ENCODE results near the gene SLC35F2. TPM values are rescaled to one million over a fixed set of nuclear protein-coding genes. Genes with fewer than 3 reads are reported as not detected.

Gene SLC35F2
- total and polyA plus RNA-seq, 2 of the 4 experiments (the other 2 are of a cell fraction): 4.9 to 15.4 TPM

DNA sequence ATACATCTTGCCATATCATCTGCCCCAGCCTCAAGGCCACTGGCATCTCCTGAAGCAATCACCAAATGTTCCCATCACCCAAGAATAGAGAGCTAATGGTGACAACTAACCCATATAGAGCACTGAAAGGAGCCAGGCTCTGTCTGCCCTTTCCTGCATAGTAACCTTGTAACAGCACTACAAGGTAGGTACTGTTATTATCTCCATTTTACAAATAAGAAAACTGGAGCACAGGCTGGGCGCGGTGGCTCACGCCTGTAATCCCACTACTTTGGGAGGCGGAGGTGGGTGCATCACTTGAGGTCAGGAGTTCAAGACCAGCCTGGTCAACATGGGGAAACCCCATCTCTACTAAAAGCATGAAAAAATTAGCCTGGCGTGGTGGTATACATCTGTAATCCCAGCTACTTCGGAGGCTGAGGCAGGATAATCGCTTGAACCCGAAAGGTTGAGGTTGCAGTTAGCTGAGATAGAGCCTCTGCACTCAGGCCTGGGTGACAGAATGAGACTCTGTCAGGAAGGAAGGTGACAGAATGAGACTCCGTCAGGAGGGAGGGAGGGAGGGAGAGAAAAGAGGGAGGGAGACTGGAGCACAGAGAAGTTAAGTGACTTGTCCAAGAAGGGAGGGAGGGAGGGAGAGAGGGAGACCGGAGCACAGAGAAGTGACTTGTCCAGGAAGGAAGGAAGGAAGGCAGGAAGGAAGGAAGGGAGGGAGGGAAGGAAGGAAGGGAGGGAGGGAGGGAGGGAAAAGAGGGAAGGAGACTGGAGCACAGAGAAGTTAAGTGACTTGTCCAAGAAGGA is 2.2 kb downstream of the SLC35F2 start:
- Histone ChIP-seq H3K56ac (ENCODE audit: extremely low read depth, insufficient read depth, low read length) (no peak overlapping the region), H3K4ac (ENCODE audit: low read depth, low read length) (no peak overlapping the region), H3K23ac (ENCODE audit: low read depth, low read length) (no peak overlapping the region), H2BK120ac (ENCODE audit: low read depth, low read length) (no peak overlapping the region), H4K91ac (ENCODE audit: insufficient read depth, low read depth, low read length) (no peak overlapping the region), H3K4me3 (ENCODE audit: insufficient read depth, low read depth, low read length) (no peak overlapping the region), H2AFZ (replicated peaks; ENCODE audit: low read length, poor library complexity) (no peak overlapping the region), H3K4me1 (ENCODE audit: control insufficient read depth, insufficient read depth, low read length) (no peaks in the 10 kb centered on the region; the same call in 1 of the 2 replicates), H2AK5ac (ENCODE audit: low read depth, low read length) (no peak overlapping the region), H2BK5ac (ENCODE audit: low read depth, low read length, poor library complexity, severe bottlenecking) (no peak overlapping the region), H3K36me3 (ENCODE audit: control insufficient read depth, insufficient read depth, low read length) (no peaks in the 10 kb centered on the region), H4K20me1 (ENCODE audit: insufficient read depth, low read length) (no peaks in the 10 kb centered on the region), H2BK20ac (ENCODE audit: low read depth, low read length) (no peak overlapping the region), H3K27ac (ENCODE audit: insufficient read depth, low read length) (no peak overlapping the region), H3K9ac (ENCODE audit: low read depth, low read length) (no peak overlapping the region), H3K9me3 (ENCODE audit: control insufficient read depth, insufficient read depth, low read length) (no peaks in the 10 kb centered on the region), H4K8ac (ENCODE audit: low read depth in 2 of 2, low read length in 2 of 2) (no peak overlapping the region), H3K14ac (replicated peaks; ENCODE audit: low read depth, low read length) (no peak overlapping the region), H3K9me1 (ENCODE audit: insufficient read depth, low read length) (no peaks in the 10 kb centered on the region), H3K4me2 (ENCODE audit: low read depth, low read length) (no peak overlapping the region), H3K18ac (ENCODE audit: low read depth, low read length) (no peak overlapping the region), H3K27me3 (ENCODE audit: control insufficient read depth, insufficient read depth, low read length) (0 out of 2 replicates have a peak, but pooled peaks cover 2% of the 10 kb centered on the region), H3K79me1 (ENCODE audit: low read depth in 1 of 2, low read length in 2 of 2) (0 out of 4 replicates have a peak, but pooled peaks cover 0 to 6% of the 10 kb centered on the region in 2 experiments), H2AK9ac (replicated peaks; ENCODE audit: low read depth, low read length, poor library complexity) (no peak overlapping the region), H4K5ac (ENCODE audit: low read depth, low read length) (no peak overlapping the region), H2BK15ac (ENCODE audit: low read depth, low read length) (no peak overlapping the region)
- 75% methylated on average over 3 of the region's 10 CpGs; no CpG with 5 or more reads in 1 of the 2 experiments for WGBS, 2 experiments (ENCODE audit: extremely low coverage in 2 of 2, insufficient read length in 1 of 2)
- no peak for ATAC-seq (ENCODE audit: low read depth)
- no TSS peak for BruUV-seq (replicated peaks)
- intact Hi-C loops (cut with micrococcal nuclease) (loop anchor here (5.0 kb wide), 1 partner anchor 59 kb away; no protein-coding TSS in a partner anchor), in situ Hi-C loops (cut with MboI; ENCODE audit: low sequenced_read_pairs) (no loop called here), dilution Hi-C loops (cut with HindIII; ENCODE audit: low sequenced_read_pairs, unreplicated experiment) (no loop called here)
- no peak for DNase-seq
- POLR2A ChIA-PET (ENCODE audit: unreplicated experiment): interaction anchor here (0.6 kb wide), 1 partner anchor 12 kb away, joined by 5 read pairs; no protein-coding TSS in a partner anchor
- TF ChIP-seq MXI1 (IDR thresholded peaks at IDR 0.05; ENCODE audit: borderline replicate concordance, low read depth, low read length): no peak
- TF ChIP-seq POLR2A (IDR thresholded peaks at IDR 0.05; ENCODE audit: low read depth, low read length): no peak
- no peak for TF ChIP-seq CHD1 (IDR thresholded peaks at IDR 0.05; ENCODE audit: low read depth, low read length)
- TF ChIP-seq RFX5 (IDR thresholded peaks at IDR 0.05; ENCODE audit: low read depth, low read length): no peak
- TF ChIP-seq BHLHE40 (IDR thresholded peaks at IDR 0.05; ENCODE audit: low read depth, low read length): no peak
- no peak for TF ChIP-seq RCOR1 (IDR thresholded peaks at IDR 0.05; ENCODE audit: insufficient replicate concordance, low read length)
- TF ChIP-seq RAD21 (IDR thresholded peaks at IDR 0.05; ENCODE audit: low read length): no peak
- no peak for TF ChIP-seq NFE2L2 (IDR thresholded peaks at IDR 0.05; ENCODE audit: low read depth, low read length)
- TF ChIP-seq MAZ (IDR thresholded peaks at IDR 0.05; ENCODE audit: borderline replicate concordance, low read depth, low read length): no peak
- no peak for TF ChIP-seq MAFK (IDR thresholded peaks at IDR 0.05; ENCODE audit: low read depth, low read length)
- no peak for TF ChIP-seq CEBPB (IDR thresholded peaks at IDR 0.05; ENCODE audit: low read depth, low read length)
- no peak for TF ChIP-seq FOS (IDR thresholded peaks at IDR 0.05; ENCODE audit: low read depth, low read length)
- TF ChIP-seq, protein P1, sequence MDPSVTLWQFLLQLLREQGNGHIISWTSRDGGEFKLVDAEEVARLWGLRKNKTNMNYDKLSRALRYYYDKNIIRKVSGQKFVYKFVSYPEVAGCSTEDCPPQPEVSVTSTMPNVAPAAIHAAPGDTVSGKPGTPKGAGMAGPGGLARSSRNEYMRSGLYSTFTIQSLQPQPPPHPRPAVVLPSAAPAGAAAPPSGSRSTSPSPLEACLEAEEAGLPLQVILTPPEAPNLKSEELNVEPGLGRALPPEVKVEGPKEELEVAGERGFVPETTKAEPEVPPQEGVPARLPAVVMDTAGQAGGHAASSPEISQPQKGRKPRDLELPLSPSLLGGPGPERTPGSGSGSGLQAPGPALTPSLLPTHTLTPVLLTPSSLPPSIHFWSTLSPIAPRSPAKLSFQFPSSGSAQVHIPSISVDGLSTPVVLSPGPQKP (IDR thresholded peaks at IDR 0.05; ENCODE audit: borderline replicate concordance, low read depth, low read length): no peak
- CTCF ChIA-PET: interaction anchor here (0.7 kb wide), 1 partner anchor 16 kb away, joined by 5 read pairs; no protein-coding TSS in a partner anchor

All from IMR-90 (cell line).